Activated naive CD4-positive, alpha-beta T cell treated with anti-CD3 and anti-CD28 coated beads, Interleukin-2, amount 50 U/mL, for 24 hours (primary cell): ENCODE measurements around the gene ZNF407.

Experiments
- H3K27ac Mint-ChIP-seq: one replicate; pipeline ENCODE4 v1.8.0; 2021; ENCODE audit warnings: mild to moderate bottlenecking, mixed read lengths
- H3K27me3 Mint-ChIP-seq: one replicate; pipeline ENCODE4 v1.8.0; 2021; ENCODE audit warnings: mixed read lengths
- H3K36me3 Mint-ChIP-seq: one replicate; pipeline ENCODE4 v1.8.0; 2021; ENCODE audit warnings: mixed read lengths
- H3K4me1 Mint-ChIP-seq: one replicate; pipeline ENCODE4 v1.8.0; 2021; ENCODE audit warnings: mixed read lengths
- H3K4me3 Mint-ChIP-seq: one replicate; pipeline ENCODE4 v1.8.0; 2021; ENCODE audit warnings: mild to moderate bottlenecking, mixed read lengths
- H3K9me3 Mint-ChIP-seq: one replicate; pipeline ENCODE4 v1.8.0; 2021; ENCODE audit warnings: mixed read lengths

ZNF407 gene

DNA sequence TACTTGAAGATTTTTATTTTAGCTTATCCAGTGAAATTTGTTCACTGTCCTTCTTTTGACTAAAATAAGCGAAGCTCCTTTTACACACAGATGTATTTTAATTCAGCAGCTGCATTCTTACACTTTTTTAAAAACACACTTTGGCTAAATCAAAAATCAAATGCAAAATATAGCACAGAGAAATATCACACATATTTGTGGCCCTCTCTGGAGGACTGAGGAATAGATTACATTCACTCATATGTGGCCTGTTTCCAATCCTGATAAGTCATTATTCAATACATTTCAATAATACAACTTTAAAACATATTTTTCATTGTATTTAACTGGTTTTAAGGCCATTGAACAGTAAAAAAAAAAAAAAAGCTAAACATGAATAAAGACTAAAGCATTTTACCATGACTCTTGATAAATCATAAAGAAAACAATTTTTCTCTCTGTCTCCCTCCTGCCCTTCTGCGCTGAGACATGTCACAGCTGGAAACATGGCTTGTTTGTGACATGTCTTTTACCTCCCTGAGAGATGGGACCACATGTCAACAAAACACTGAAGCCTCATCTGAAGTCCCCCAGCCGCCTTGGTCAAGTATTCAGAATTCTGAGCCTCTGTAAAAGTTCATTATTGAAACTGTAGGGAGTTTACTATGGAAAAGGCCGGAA lies 221.0 kb downstream of the ZNF407 start:
- Mint-ChIP-seq H3K27me3 (no peaks in the 10 kb centered on the region), H3K27ac (no peak overlapping the region), H3K4me3 (no peak overlapping the region), H3K36me3 (peaks cover 22% of the 10 kb centered on the region), H3K9me3 (no peaks in the 10 kb centered on the region), H3K4me1 (no peaks in the 10 kb centered on the region)

- peaks cover 28% of the 10 kb centered on the region for H3K36me3 Mint-ChIP-seq
- H3K27ac Mint-ChIP-seq: no peak overlapping the region
- H3K27me3 Mint-ChIP-seq: no peaks in the 10 kb centered on the region
- no peak overlapping the region for H3K4me3 Mint-ChIP-seq
- no peaks in the 10 kb centered on the region for H3K9me3 Mint-ChIP-seq
- no peaks in the 10 kb centered on the region for H3K4me1 Mint-ChIP-seq
Measured at GRCh38 chr18:74819433-74820059, 221.9 kb downstream of the ZNF407 start.

- Mint-ChIP-seq H3K27ac (no peak overlapping the region), H3K36me3 (peaks cover 27% of the 10 kb centered on the region), H3K9me3 (no peaks in the 10 kb centered on the region), H3K27me3 (no peaks in the 10 kb centered on the region), H3K4me3 (no peak overlapping the region), H3K4me1 (no peaks in the 10 kb centered on the region)
Measured at GRCh38 chr18:74820160-74820780, 222.6 kb downstream of the ZNF407 start.

DNA sequence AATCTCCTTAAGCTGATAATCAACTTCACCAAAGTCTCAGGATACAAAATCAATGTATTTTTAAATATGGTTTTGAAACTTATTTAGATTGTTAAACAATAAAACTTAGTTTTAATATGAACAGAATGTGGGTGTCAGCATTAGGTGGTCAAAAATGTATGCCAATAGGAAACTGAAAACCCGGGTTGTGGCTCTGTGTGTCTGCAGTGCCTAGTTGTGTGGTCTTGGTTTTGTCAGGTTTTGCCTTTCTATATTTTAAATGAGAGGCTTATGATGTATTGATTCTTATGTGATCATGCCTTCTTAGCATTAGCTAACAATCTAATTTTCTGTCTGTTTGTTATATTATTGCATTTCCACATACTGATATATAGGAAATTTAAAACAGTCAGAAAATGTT lies 227.8 kb downstream of the ZNF407 start:
- Mint-ChIP-seq H3K27ac (no peak overlapping the region), H3K4me3 (no peak overlapping the region), H3K9me3 (no peaks in the 10 kb centered on the region), H3K27me3 (no peaks in the 10 kb centered on the region), H3K4me1 (no peaks in the 10 kb centered on the region), H3K36me3 (peaks cover 27% of the 10 kb centered on the region)

GRCh38 chr18:74826572-74826971 lies 228.9 kb downstream of the ZNF407 start:
- Mint-ChIP-seq H3K27ac (no peak overlapping the region), H3K27me3 (no peaks in the 10 kb centered on the region), H3K36me3 (peaks cover 28% of the 10 kb centered on the region), H3K4me3 (no peak overlapping the region), H3K4me1 (peaks cover under 1% of the 10 kb centered on the region), H3K9me3 (no peaks in the 10 kb centered on the region)

GRCh38 chr18:74828200-74828599 lies 230.5 kb downstream of the ZNF407 start:
- H3K27me3 Mint-ChIP-seq: no peaks in the 10 kb centered on the region
- no peak overlapping the region for H3K27ac Mint-ChIP-seq
- H3K4me1 Mint-ChIP-seq: peaks cover 6% of the 10 kb centered on the region
- H3K4me3 Mint-ChIP-seq: no peak overlapping the region
- H3K36me3 Mint-ChIP-seq: peaks cover 21% of the 10 kb centered on the region
- H3K9me3 Mint-ChIP-seq: no peaks in the 10 kb centered on the region

GRCh38 chr18:74831571-74832250 lies 234.0 kb downstream of the ZNF407 start:
- H3K27me3 Mint-ChIP-seq: no peaks in the 10 kb centered on the region
- no peak overlapping the region for H3K27ac Mint-ChIP-seq
- peaks cover 12% of the 10 kb centered on the region for H3K4me1 Mint-ChIP-seq
- peaks cover 10% of the 10 kb centered on the region for H3K36me3 Mint-ChIP-seq
- no peaks in the 10 kb centered on the region for H3K9me3 Mint-ChIP-seq
- no peak overlapping the region for H3K4me3 Mint-ChIP-seq

GRCh38 chr18:74832381-74832780 lies 234.7 kb downstream of the ZNF407 start:
- no peaks in the 10 kb centered on the region for H3K27me3 Mint-ChIP-seq
- H3K9me3 Mint-ChIP-seq: no peaks in the 10 kb centered on the region
- H3K4me1 Mint-ChIP-seq: peaks cover 15% of the 10 kb centered on the region
- peaks cover 10% of the 10 kb centered on the region for H3K36me3 Mint-ChIP-seq
- H3K4me3 Mint-ChIP-seq: no peak overlapping the region
- H3K27ac Mint-ChIP-seq: no peak overlapping the region

DNA sequence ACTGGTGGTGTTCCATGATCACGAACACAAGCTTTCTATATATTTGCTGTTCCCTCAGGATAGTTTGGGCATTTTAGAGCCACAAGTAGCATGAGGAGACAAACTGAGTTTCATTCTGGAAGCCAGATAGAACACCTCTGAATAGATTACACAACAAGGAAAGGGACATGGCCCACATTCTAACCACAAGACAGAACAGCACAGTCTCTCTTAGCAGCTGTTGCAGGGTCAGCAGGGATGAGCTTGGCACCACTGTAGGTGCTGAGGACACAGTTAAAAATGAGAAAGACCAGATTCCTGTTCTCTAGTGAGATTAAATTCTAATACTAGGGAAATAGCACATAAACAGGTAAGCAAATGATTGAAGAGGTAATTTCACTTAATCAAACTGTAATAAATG lies 235.3 kb downstream of the ZNF407 start:
- peaks cover 19% of the 10 kb centered on the region for H3K4me1 Mint-ChIP-seq
- no peak overlapping the region for H3K27ac Mint-ChIP-seq
- no peaks in the 10 kb centered on the region for H3K27me3 Mint-ChIP-seq
- peaks cover 10% of the 10 kb centered on the region for H3K36me3 Mint-ChIP-seq
- H3K9me3 Mint-ChIP-seq: no peaks in the 10 kb centered on the region
- no peak overlapping the region for H3K4me3 Mint-ChIP-seq

DNA sequence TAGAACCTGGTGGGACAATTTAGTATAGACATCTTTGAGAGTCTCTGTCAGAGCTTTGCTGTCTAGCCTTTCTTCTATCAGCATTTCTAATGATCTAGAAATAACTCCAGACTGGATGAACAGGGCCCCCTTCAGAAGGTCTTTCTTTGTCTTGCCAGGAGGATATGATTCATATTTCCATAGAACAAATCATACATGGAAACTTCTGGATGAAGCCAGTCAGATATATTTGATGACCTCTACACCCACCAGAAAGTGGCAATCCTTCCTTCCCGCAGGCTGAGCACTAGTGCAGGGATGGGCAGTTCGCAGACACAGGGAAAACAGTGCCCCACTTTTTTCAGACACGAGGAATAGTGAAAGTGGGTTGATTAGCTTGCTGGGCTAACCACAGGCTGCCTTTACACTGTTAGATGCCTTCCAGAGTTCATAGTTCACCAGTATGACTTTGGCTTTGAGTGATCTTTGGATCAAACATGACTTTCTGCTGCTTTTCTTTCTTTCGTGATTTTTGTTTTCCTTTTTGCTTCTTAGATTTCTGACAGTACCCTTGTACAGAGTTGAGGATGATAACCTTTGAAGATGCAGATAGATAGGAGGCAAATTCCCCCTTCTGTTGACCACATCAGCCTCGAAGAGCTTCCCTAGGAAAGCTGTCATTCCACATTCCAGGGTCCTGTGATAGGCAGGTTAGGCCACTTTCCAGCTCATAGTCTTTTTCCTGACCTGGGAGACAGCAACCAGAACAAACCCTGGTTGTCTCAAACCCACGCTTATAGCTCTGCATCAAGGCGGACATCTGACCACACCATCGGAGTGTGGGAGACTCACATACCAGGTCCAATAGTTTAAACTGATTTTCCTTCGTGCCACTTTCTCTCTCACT lies 237.0 kb downstream of the ZNF407 start:
- no peak overlapping the region for H3K4me3 Mint-ChIP-seq
- H3K9me3 Mint-ChIP-seq: no peaks in the 10 kb centered on the region
- peaks cover 30% of the 10 kb centered on the region for H3K4me1 Mint-ChIP-seq
- H3K27me3 Mint-ChIP-seq: no peaks in the 10 kb centered on the region
- no peak overlapping the region for H3K27ac Mint-ChIP-seq
- peaks cover 12% of the 10 kb centered on the region for H3K36me3 Mint-ChIP-seq

DNA sequence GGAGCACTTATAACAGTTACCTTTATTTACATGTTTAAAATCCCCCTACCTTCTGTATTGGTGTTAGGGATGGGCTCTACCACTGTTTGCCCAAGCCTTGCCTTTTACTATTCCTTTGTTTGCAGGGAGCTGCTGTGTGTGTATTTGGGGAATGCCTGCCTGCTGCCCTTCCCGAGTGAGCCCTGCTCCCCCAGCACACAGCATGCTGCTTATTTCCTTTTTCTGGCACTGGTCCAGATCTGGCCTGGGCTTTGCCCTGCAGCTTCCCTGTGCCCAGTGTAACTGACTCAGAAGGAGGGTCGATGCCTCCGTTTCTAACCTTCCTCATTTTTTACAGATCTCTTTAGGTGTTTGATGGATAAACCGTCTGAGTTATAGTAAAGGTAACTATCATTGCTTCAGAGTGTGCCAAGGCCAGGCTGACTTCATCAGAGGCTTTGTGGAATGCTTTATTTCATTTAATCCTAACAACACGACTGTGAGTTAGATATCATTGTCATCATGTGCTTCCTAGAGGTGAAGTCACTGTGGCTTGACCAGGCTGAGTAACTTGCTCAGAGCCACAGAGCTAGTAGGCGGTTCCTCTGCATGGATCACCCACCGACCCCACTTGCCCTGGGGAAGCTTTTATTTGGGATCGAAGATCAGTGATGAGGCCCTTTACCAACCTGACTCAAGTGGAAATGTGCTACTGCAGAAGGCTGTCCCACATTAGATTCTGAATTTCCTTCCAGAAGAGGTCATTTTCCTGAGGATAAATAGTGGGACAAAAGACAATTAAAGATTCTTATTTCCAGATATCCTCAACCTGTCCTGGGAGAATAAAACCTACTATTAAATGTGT lies 238.8 kb downstream of the ZNF407 start:
- Mint-ChIP-seq H3K36me3 (peaks cover 16% of the 10 kb centered on the region), H3K9me3 (no peaks in the 10 kb centered on the region), H3K4me1 (peaks cover 48% of the 10 kb centered on the region), H3K4me3 (no peak overlapping the region), H3K27me3 (no peaks in the 10 kb centered on the region), H3K27ac (no peak overlapping the region)

- no peak overlapping the region for H3K4me3 Mint-ChIP-seq
- H3K9me3 Mint-ChIP-seq: no peaks in the 10 kb centered on the region
- H3K36me3 Mint-ChIP-seq: peaks cover 28% of the 10 kb centered on the region
- no peaks in the 10 kb centered on the region for H3K27me3 Mint-ChIP-seq
- H3K27ac Mint-ChIP-seq: no peak overlapping the region
- peaks cover 42% of the 10 kb centered on the region for H3K4me1 Mint-ChIP-seq
Measured at GRCh38 chr18:74840492-74841167, 243.0 kb downstream of the ZNF407 start.

- peaks cover 28% of the 10 kb centered on the region for H3K36me3 Mint-ChIP-seq
- no peaks in the 10 kb centered on the region for H3K27me3 Mint-ChIP-seq
- no peak overlapping the region for H3K4me3 Mint-ChIP-seq
- peaks cover 41% of the 10 kb centered on the region for H3K4me1 Mint-ChIP-seq
- H3K9me3 Mint-ChIP-seq: no peaks in the 10 kb centered on the region
- H3K27ac Mint-ChIP-seq: no peak overlapping the region
Measured at GRCh38 chr18:74841248-74841647, 243.6 kb downstream of the ZNF407 start.

DNA sequence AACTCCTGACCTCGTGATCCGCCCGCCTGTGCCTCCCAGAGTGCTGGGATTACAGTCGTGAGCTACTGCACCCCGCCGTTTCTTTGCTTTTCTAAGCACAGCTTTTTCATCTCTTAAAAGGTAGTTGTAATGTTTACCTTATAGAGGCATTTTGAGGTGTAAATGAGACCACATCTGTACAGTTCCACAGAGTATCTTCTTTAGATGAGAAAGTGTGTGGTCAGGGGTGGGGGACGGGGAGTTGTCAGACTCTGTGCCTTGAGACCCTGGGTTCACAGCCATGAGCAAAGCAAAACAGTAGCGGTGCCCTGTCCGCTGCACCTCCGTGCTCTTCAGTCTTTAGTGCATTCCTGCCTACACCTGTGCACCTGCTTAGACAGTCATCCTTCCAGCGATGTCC lies 251.6 kb downstream of the ZNF407 start:
- Mint-ChIP-seq H3K4me1 (no peaks in the 10 kb centered on the region), H3K9me3 (no peaks in the 10 kb centered on the region), H3K27me3 (no peaks in the 10 kb centered on the region), H3K4me3 (no peak overlapping the region), H3K36me3 (peaks cover 10% of the 10 kb centered on the region), H3K27ac (no peak overlapping the region)
